Smooth muscle cell (in vitro differentiated cells): ENCODE data around the gene ZSWIM1. TPM values are rescaled to one million over a fixed set of nuclear protein-coding genes. Genes with fewer than 3 reads are reported as not detected.

Source experiments
- DNase-seq: peaks from one replicate; lab custom pipeline; 2025; ENCODE audit not compliant: unreplicated experiment; lab: John Stamatoyannopoulos, UW
- H2AFZ ChIP-seq: fragments of 200-600 bp; sonication (generic); 2 replicates; pipeline ENCODE4 v1.6.0; 2016; ENCODE audit warnings: antibody characterized with exemption, low read depth, mild to moderate bottlenecking
- H3F3A ChIP-seq: fragments of 200-600 bp; sonication (generic); 2 replicates; pipeline ENCODE4 v1.6.0; 2017; ENCODE audit warnings: antibody characterized with exemption, low read depth
- H3K27ac ChIP-seq: fragments of 200-600 bp; sonication (generic); 2 replicates; pipeline ENCODE4 v1.5.1; 2016; ENCODE audit warnings: low read depth, mild to moderate bottlenecking
- H3K27me3 ChIP-seq: fragments of 200-600 bp; sonication (generic); 2 replicates; pipeline ENCODE4 v1.6.1; 2016; ENCODE audit warnings: low read depth, mild to moderate bottlenecking
- H3K36me3 ChIP-seq: fragments of 200-600 bp; sonication (generic); 2 replicates; pipeline ENCODE4 v1.5.1; 2016; ENCODE audit warnings: low read depth
- H3K4me1 ChIP-seq: fragments of 200-600 bp; sonication (generic); 2 replicates; pipeline ENCODE4 v1.5.1; 2016; ENCODE audit warnings: low read depth
- H3K4me2 ChIP-seq: fragments of 200-600 bp; sonication (generic); 2 replicates; pipeline ENCODE4 v1.6.0; 2016; ENCODE audit warnings: mild to moderate bottlenecking
- H3K4me3 ChIP-seq: fragments of 200-600 bp; sonication (generic); 2 replicates; pipeline ENCODE4 v1.5.1; 2016; ENCODE audit warnings: mild to moderate bottlenecking
- H3K79me2 ChIP-seq: fragments of 200-600 bp; sonication (generic); 2 replicates; pipeline ENCODE4 v1.6.0; 2016; ENCODE audit warnings: low read depth, mild to moderate bottlenecking
- H3K9ac ChIP-seq: fragments of 200-600 bp; sonication (generic); 2 replicates; pipeline ENCODE4 v1.6.0; 2016; ENCODE audit warnings: low read depth
- H3K9me3 ChIP-seq: fragments of 200-600 bp; sonication (generic); replicated peaks from 2 replicates; pipeline ENCODE4 v1.5.1; 2016; ENCODE audit warnings: low read depth
- H4K20me1 ChIP-seq: fragments of 200-600 bp; sonication (generic); 2 replicates; pipeline ENCODE4 v1.6.0; 2016; ENCODE audit warnings: low read depth
- CTCF ChIP-seq: fragments of 200-600 bp; sonication (generic); IDR thresholded peaks from 2 replicates; pipeline ENCODE4 v1.5.1; 2017; ENCODE audit warnings: borderline replicate concordance, mild to moderate bottlenecking, antibody characterized with exemption; ENCODE audit not compliant: insufficient read depth, poor library complexity, severe bottlenecking
- WGBS: methylation state at CpG from one replicate; pipeline ENCODE4 v1.1.7; 2016; ENCODE audit warnings: low lambda C conversion rate; 5-methylcytosine and 5-hydroxymethylcytosine counted together
- polyA plus RNA-seq: library from polyadenylated mRNA; unstranded; fragments of >200 nt; fragmentation: Nextera tagmentation; extraction: Ambion mirVana; gene quantifications from 2 replicates; pipeline ENCODE4 v1.2.1, GENCODE V29; 2016
- total RNA-seq: library from RNA; depleted of rRNA; stranded (reverse); fragments of >200 nt; gene quantifications from 2 replicates; pipeline ENCODE4 v1.2.3, GENCODE V29; 2014

ZSWIM1 gene
- total and polyA plus RNA-seq, 2 experiments from 2014 or later = 5.7 to 12.2 TPM

GRCh38 chr20:45909817-45910669, 29.0 kb downstream of the ZSWIM1 start:
- TF ChIP-seq CTCF = no peak
- Histone ChIP-seq H3K79me2 (no peaks in the 10 kb centered on the region), H3K9me3 (no peaks in the 10 kb centered on the region), H3K27me3 (no peaks in the 10 kb centered on the region), H3K27ac (peak overlapping the region; percentile 12), H4K20me1 (no peaks in the 10 kb centered on the region), H3K4me1 (peaks cover 10% of the 10 kb centered on the region), H3F3A (no peaks in the 10 kb centered on the region), H3K36me3 (no peaks in the 10 kb centered on the region), H3K9ac (no peak overlapping the region), H3K4me3 (peak overlapping the region; percentile 8), H2AFZ (no peak overlapping the region), H3K4me2 (peak overlapping the region; percentile 71)
- DNase-seq = no peak
- WGBS = 87% methylated on average over 18 of the region's 22 CpGs

DNA sequence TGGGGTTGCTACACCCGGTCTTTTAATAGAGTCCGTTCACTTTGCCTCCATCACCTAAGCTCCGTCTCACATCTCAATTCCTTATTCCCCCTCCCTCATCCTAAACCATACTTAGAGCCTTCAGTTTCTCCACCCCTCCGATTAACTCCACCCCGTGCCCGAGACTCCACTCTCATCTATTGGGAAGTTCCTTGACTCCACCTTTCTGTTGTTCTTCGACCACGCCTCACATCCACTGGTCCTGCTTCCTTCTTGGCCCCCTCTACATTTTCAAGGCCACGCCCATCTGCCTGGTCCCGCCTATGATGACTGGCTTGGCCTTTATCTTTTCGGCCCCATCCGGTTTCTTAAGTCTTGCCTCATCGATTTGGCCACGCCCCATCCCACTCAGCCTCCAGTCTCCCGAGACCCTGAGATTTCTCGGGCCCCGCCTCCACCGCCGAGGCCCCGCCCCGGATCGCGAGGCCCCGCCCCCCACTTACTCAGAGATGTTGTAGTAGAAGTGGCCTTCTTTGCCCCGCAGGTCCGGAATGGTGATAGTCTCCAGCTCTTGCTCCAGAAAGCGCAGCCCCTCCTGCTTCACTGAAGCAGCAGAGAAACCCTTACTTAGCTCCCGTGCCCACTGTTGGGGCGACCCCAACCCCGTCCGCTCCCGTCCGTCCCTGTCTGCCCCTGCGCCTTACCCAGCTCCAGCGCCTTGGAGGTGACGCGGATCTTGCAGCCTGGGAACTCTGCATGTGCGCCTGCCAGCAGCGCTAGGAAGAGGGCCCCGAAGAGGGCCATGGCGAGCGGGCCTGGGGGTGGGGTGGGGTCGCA, 29.9 kb downstream of the ZSWIM1 start:
- no peaks in the 10 kb centered on the region for H3K36me3 ChIP-seq
- H3K27me3 ChIP-seq = no peaks in the 10 kb centered on the region
- no peaks in the 10 kb centered on the region for H4K20me1 ChIP-seq
- H3K27ac ChIP-seq = peak overlapping the region; percentile 78
- H2AFZ ChIP-seq = no peak overlapping the region
- peak overlapping the region; percentile 86 for H3K9ac ChIP-seq
- peak overlapping the region; percentile 86 for H3K4me2 ChIP-seq
- no peak for TF ChIP-seq CTCF
- peak; percentile 96 for DNase-seq
- 4% methylated on average over 42 of the region's 43 CpGs for WGBS
- peak overlapping the region; percentile 58 for H3K4me3 ChIP-seq
- H3F3A ChIP-seq = no peaks in the 10 kb centered on the region
- H3K4me1 ChIP-seq = peaks cover 10% of the 10 kb centered on the region
- H3K9me3 ChIP-seq = no peaks in the 10 kb centered on the region
- H3K79me2 ChIP-seq = no peaks in the 10 kb centered on the region

- H3K4me3 ChIP-seq = peak within 1 kb of the TSS; percentile 58
- no peaks in the 10 kb centered on the region for H3K27me3 ChIP-seq
- no peaks in the 10 kb centered on the region for H3K36me3 ChIP-seq
- H3K4me1 ChIP-seq = peaks cover 10% of the 10 kb centered on the region
- H3K9me3 ChIP-seq = no peaks in the 10 kb centered on the region
- no peaks in the 10 kb centered on the region for H4K20me1 ChIP-seq
- TF ChIP-seq CTCF = no peak
- peak within 1 kb of the TSS; percentile 86 for H3K9ac ChIP-seq
- WGBS = 1% methylated on average over 39 of the region's 58 CpGs
- H3K4me2 ChIP-seq = peak within 1 kb of the TSS; percentile 86
- no peaks in the 10 kb centered on the region for H3F3A ChIP-seq
- H3K79me2 ChIP-seq = no peaks in the 10 kb centered on the region
- peak; percentile 72 for DNase-seq
- H3K27ac ChIP-seq = peak within 1 kb of the TSS; percentile 78
- H2AFZ ChIP-seq = peak within 1 kb of the TSS; percentile 55
Measured at GRCh38 chr20:45911486-45912343, 30.7 kb downstream of the ZSWIM1 start, which contains the start of gene PLTP. Gene PLTP (minus strand): TSS chr20:45912155. CDS start chr20:45911452, 703 bp downstream.
